Activated naive CD4-positive, alpha-beta T cell treated with anti-CD3 and anti-CD28 coated beads for 36 hours (primary cell): ENCODE measurements around the gene MSL2. TPM values are rescaled to one million over a fixed set of nuclear protein-coding genes. Genes with fewer than 3 reads are reported as not detected.

Experiments used
- total RNA-seq, 2 experiments: library from RNA; stranded (reverse); gene quantifications; one replicate each; pipeline ENCODE4 v1.2.3, GENCODE V29; 2021

Gene MSL2
- total RNA-seq, 2 experiments from 2014 or later = 40.6 to 42.7 TPM

Other genes with a start within 250 kb of the MSL2 start
- gene PPP2R3A, start 230.6 kb downstream of the MSL2 start, total RNA-seq = under 1 TPM; 0.17 TPM
- 10 to 100 TPM; 86.0 to 87.6 TPM for gene PCCB, start 54.0 kb upstream of the MSL2 start, total RNA-seq